ENCODE data around the gene UGT1A6. TPM values are rescaled to one million over a fixed set of nuclear protein-coding genes. Genes with fewer than 3 reads are reported as not detected.

The UGT1A6 gene
- polyA plus RNA-seq, 3 donors from 2014 or later, result not detected

- no peaks in the 10 kb centered on the region for H3K36me3 Mint-ChIP-seq
- DNase-seq, result no peak
- H3K27me3 Mint-ChIP-seq (ENCODE audit: low read depth in 3 of 3), result peaks cover 0 to 6% (median 2%) of the 10 kb centered on the region in 3 donors
These were observed 103.1 kb downstream of the UGT1A6 start for GRCh38 chr2:233795735-233796171.

GRCh38 chr2:233796254-233796653 is 103.6 kb downstream of the UGT1A6 start:
- H3K4me1 Mint-ChIP-seq, result no peaks in the 10 kb centered on the region
- H3K27me3 Mint-ChIP-seq (ENCODE audit: low read depth in 3 of 3), result peaks cover 0 to 6% (median 2%) of the 10 kb centered on the region in 3 donors
- H3K9me3 Mint-ChIP-seq, result no peaks in the 10 kb centered on the region
- no peak overlapping the region for H3K27ac Mint-ChIP-seq
- H3K4me3 Mint-ChIP-seq, result no peak overlapping the region
- no peaks in the 10 kb centered on the region for H3K36me3 Mint-ChIP-seq
- DNase-seq, result no peak

More at GRCh38 chr2:233795735-233796171, 103.1 kb downstream of the UGT1A6 start:
- Mint-ChIP-seq H3K4me1 (no peaks in the 10 kb centered on the region), H3K4me3 (no peak overlapping the region), H3K27ac (no peak overlapping the region), H3K9me3 (no peaks in the 10 kb centered on the region)

GRCh38 chr2:233798335-233799086 is 105.8 kb downstream of the UGT1A6 start:
- Mint-ChIP-seq H3K27ac (peak overlapping the region in 1 of 6 donors; percentile 61), H3K4me1 (no peaks in the 10 kb centered on the region), H3K36me3 (no peaks in the 10 kb centered on the region), H3K9me3 (no peaks in the 10 kb centered on the region), H3K4me3 (no peak overlapping the region), H3K27me3 (ENCODE audit: low read depth in 3 of 3) (peaks cover 0 to 4% (median 2%) of the 10 kb centered on the region in 3 donors)
- no peak for DNase-seq

GRCh38 chr2:233799087-233799665 is 106.5 kb downstream of the UGT1A6 start:
- no peaks in the 10 kb centered on the region for H3K4me1 Mint-ChIP-seq
- no peak overlapping the region for H3K4me3 Mint-ChIP-seq
- H3K36me3 Mint-ChIP-seq, result no peaks in the 10 kb centered on the region
- DNase-seq, result no peak
- no peaks in the 10 kb centered on the region for H3K9me3 Mint-ChIP-seq
- no peak overlapping the region for H3K27ac Mint-ChIP-seq
- peaks cover 0 to 4% (median 2%) of the 10 kb centered on the region in 3 donors for H3K27me3 Mint-ChIP-seq (ENCODE audit: low read depth in 3 of 3)

GRCh38 chr2:233799716-233800115 is 107.0 kb downstream of the UGT1A6 start:
- Mint-ChIP-seq H3K36me3 (no peaks in the 10 kb centered on the region), H3K27ac (no peak overlapping the region), H3K9me3 (no peaks in the 10 kb centered on the region), H3K4me3 (no peak overlapping the region), H3K4me1 (no peaks in the 10 kb centered on the region), H3K27me3 (ENCODE audit: low read depth in 3 of 3) (peaks cover 0 to 4% (median 2%) of the 10 kb centered on the region in 3 donors)
- DNase-seq, result no peak

GRCh38 chr2:233800208-233800607 is 107.5 kb downstream of the UGT1A6 start:
- no peak for DNase-seq
- H3K4me3 Mint-ChIP-seq, result no peak overlapping the region
- H3K27ac Mint-ChIP-seq, result no peak overlapping the region
- no peaks in the 10 kb centered on the region for H3K4me1 Mint-ChIP-seq
- peaks cover 3 to 5% (median 4%) of the 10 kb centered on the region in 3 donors for H3K27me3 Mint-ChIP-seq (ENCODE audit: low read depth in 3 of 3)
- H3K36me3 Mint-ChIP-seq, result no peaks in the 10 kb centered on the region
- H3K9me3 Mint-ChIP-seq, result no peaks in the 10 kb centered on the region

- DNase-seq, result no peak
- Mint-ChIP-seq H3K36me3 (no peaks in the 10 kb centered on the region), H3K4me3 (no peak overlapping the region), H3K27me3 (ENCODE audit: low read depth in 3 of 3) (peaks cover 4 to 5% (median 5%) of the 10 kb centered on the region in 3 donors), H3K27ac (no peak overlapping the region), H3K9me3 (no peaks in the 10 kb centered on the region), H3K4me1 (no peaks in the 10 kb centered on the region)
These were observed 108.9 kb downstream of the UGT1A6 start for GRCh38 chr2:233801357-233802131.

GRCh38 chr2:233802132-233802815 is 109.6 kb downstream of the UGT1A6 start:
- peaks cover 4 to 5% (median 5%) of the 10 kb centered on the region in 3 donors for H3K27me3 Mint-ChIP-seq (ENCODE audit: low read depth in 3 of 3)
- no peaks in the 10 kb centered on the region for H3K4me1 Mint-ChIP-seq
- no peak overlapping the region for H3K27ac Mint-ChIP-seq
- no peak overlapping the region for H3K4me3 Mint-ChIP-seq
- no peaks in the 10 kb centered on the region for H3K9me3 Mint-ChIP-seq
- H3K36me3 Mint-ChIP-seq, result no peaks in the 10 kb centered on the region
- DNase-seq, result no peak

GRCh38 chr2:233803292-233803911 is 110.7 kb downstream of the UGT1A6 start:
- H3K4me1 Mint-ChIP-seq, result no peaks in the 10 kb centered on the region
- DNase-seq, result no peak
- no peak overlapping the region for H3K4me3 Mint-ChIP-seq
- peaks cover 4 to 5% (median 5%) of the 10 kb centered on the region in 3 donors for H3K27me3 Mint-ChIP-seq (ENCODE audit: low read depth in 3 of 3)
- H3K27ac Mint-ChIP-seq, result no peak overlapping the region
- H3K9me3 Mint-ChIP-seq, result no peaks in the 10 kb centered on the region
- no peaks in the 10 kb centered on the region for H3K36me3 Mint-ChIP-seq

GRCh38 chr2:233803994-233804393 is 111.3 kb downstream of the UGT1A6 start:
- Mint-ChIP-seq H3K4me1 (no peaks in the 10 kb centered on the region), H3K9me3 (no peaks in the 10 kb centered on the region), H3K27me3 (ENCODE audit: low read depth in 3 of 3) (peaks cover 5 to 9% (median 5%) of the 10 kb centered on the region in 3 donors), H3K36me3 (no peaks in the 10 kb centered on the region), H3K27ac (no peak overlapping the region), H3K4me3 (no peak overlapping the region)
- no peak for DNase-seq

GRCh38 chr2:233807215-233807865 is 114.7 kb downstream of the UGT1A6 start:
- Mint-ChIP-seq H3K27me3 (ENCODE audit: low read depth in 3 of 3) (peaks cover 3 to 16% (median 5%) of the 10 kb centered on the region in 3 donors), H3K9me3 (no peaks in the 10 kb centered on the region), H3K27ac (no peak overlapping the region), H3K36me3 (no peaks in the 10 kb centered on the region), H3K4me3 (no peak overlapping the region), H3K4me1 (no peaks in the 10 kb centered on the region)
- DNase-seq, result no peak

GRCh38 chr2:233807966-233808935 is 115.6 kb downstream of the UGT1A6 start:
- Mint-ChIP-seq H3K36me3 (no peaks in the 10 kb centered on the region), H3K4me3 (no peak overlapping the region), H3K4me1 (no peaks in the 10 kb centered on the region), H3K9me3 (no peaks in the 10 kb centered on the region), H3K27me3 (ENCODE audit: low read depth in 3 of 3) (peaks cover 3 to 16% (median 10%) of the 10 kb centered on the region in 3 donors), H3K27ac (no peak overlapping the region)
- DNase-seq, result no peak
